EH (cell line): Measurements from ENCODE around the gene YBEY.
A peak's percentile ranks its signal among the peaks of the same experiment; 100 is the strongest.
"Not testable (repeated sequence)": the region's sequence is repeated elsewhere in the genome, so short reads cannot be mapped to it uniquely, and the experiment has no call there.

Experiments used
- DNase-seq: peaks from one replicate; pipeline ENCODE4 v3.0.0-alpha.2; 2015; ENCODE audit warnings: low read depth

Gene YBEY

GRCh38 chr21:46285761-46286647, at the start of gene YBEY:
Gene YBEY, plus strand, starts transcription at chr21:46286342. Its CDS starts 572 bp downstream, at chr21:46286914.
- DNase-seq: peak; percentile 92

- DNase-seq: no peak
Measured at GRCh38 chr21:46237474-46237873, 48.7 kb upstream of the YBEY start.

GRCh38 chr21:46239817-46240325, 46.3 kb upstream of the YBEY start:
- DNase-seq: no peak

- DNase-seq: not testable (repeated sequence)
Measured at GRCh38 chr21:46241577-46241976, 44.6 kb upstream of the YBEY start.

GRCh38 chr21:46243325-46243724, 42.8 kb upstream of the YBEY start:
- DNase-seq: no peak

- DNase-seq: no peak
Measured at GRCh38 chr21:46243960-46244361, 42.2 kb upstream of the YBEY start.

GRCh38 chr21:46244602-46245001, 41.5 kb upstream of the YBEY start:
- DNase-seq: no peak

- no peak for DNase-seq
Measured at GRCh38 chr21:46245213-46245915, 40.8 kb upstream of the YBEY start.

- no peak for DNase-seq
Measured at GRCh38 chr21:46246345-46246744, 39.8 kb upstream of the YBEY start.

GRCh38 chr21:46247699-46248421, 38.3 kb upstream of the YBEY start:
- DNase-seq: no peak

GRCh38 chr21:46248422-46248782, 37.7 kb upstream of the YBEY start:
- DNase-seq: no peak

GRCh38 chr21:46248827-46249226, 37.3 kb upstream of the YBEY start:
- DNase-seq: no peak

- peak; percentile 7 for DNase-seq
Measured at GRCh38 chr21:46250146-46250725, 35.9 kb upstream of the YBEY start.

- no peak for DNase-seq
Measured at GRCh38 chr21:46252840-46253239, 33.3 kb upstream of the YBEY start.

GRCh38 chr21:46253610-46254124, 32.5 kb upstream of the YBEY start:
- DNase-seq: peak; percentile 11

- no peak for DNase-seq
Measured at GRCh38 chr21:46254208-46254975, 31.8 kb upstream of the YBEY start.

- no peak for DNase-seq
Measured at GRCh38 chr21:46255166-46255565, 31.0 kb upstream of the YBEY start.

GRCh38 chr21:46255758-46256337, 30.3 kb upstream of the YBEY start:
- no peak for DNase-seq

GRCh38 chr21:46256501-46256994, 29.6 kb upstream of the YBEY start:
- no peak for DNase-seq

GRCh38 chr21:46264046-46264689, 22.0 kb upstream of the YBEY start:
- DNase-seq: no peak
